NB4 (cell line): ENCODE results near the gene NT5DC4.

Experiments used
- DNase-seq: peaks from one replicate; pipeline ENCODE4 v3.0.0; 2010; ENCODE audit warnings: low read depth
- H3K4me3 ChIP-seq: one replicate; pipeline ENCODE4 v1.5.1; 2011; ENCODE audit warnings: mild to moderate bottlenecking, low read depth, low read length, moderate library complexity
- CTCF ChIP-seq: IDR thresholded peaks from one replicate; pipeline ENCODE4 v1.5.1; 2012; ENCODE audit warnings: low read depth, low read length
- MAX ChIP-seq: IDR thresholded peaks from 2 replicates; pipeline ENCODE4 v1.6.1; 2011; ENCODE audit warnings: low read depth, low read length
- MYC ChIP-seq: IDR thresholded peaks from 2 replicates; pipeline ENCODE4 v1.6.1; 2011; ENCODE audit warnings: low read depth, low read length
- POLR2A ChIP-seq: IDR thresholded peaks from 2 replicates; pipeline ENCODE4 v1.6.1; 2011; ENCODE audit warnings: mild to moderate bottlenecking; ENCODE audit not compliant: insufficient read length; ENCODE audit errors: extremely low read depth

Gene NT5DC4

GRCh38 chr2:112730791-112731190 lies 10.0 kb downstream of the NT5DC4 start:
- no peak overlapping the region for H3K4me3 ChIP-seq
- no peak for TF ChIP-seq CTCF
- TF ChIP-seq POLR2A, result no peak
- TF ChIP-seq MAX, result no peak
- no peak for TF ChIP-seq MYC
- no peak for DNase-seq

GRCh38 chr2:112731479-112731878 lies 10.7 kb downstream of the NT5DC4 start:
- no peak for TF ChIP-seq POLR2A
- H3K4me3 ChIP-seq, result no peak overlapping the region
- no peak for DNase-seq

- no peak overlapping the region for H3K4me3 ChIP-seq
- TF ChIP-seq MAX (no peak), MYC (no peak), CTCF (no peak), POLR2A (no peak)
- DNase-seq, result no peak
Observed at GRCh38 chr2:112733456-112733855, 12.6 kb downstream of the NT5DC4 start.

- TF ChIP-seq POLR2A (no peak), MYC (no peak), MAX (no peak), CTCF (no peak)
Observed at GRCh38 chr2:112733871-112734270, 13.1 kb downstream of the NT5DC4 start.

DNA sequence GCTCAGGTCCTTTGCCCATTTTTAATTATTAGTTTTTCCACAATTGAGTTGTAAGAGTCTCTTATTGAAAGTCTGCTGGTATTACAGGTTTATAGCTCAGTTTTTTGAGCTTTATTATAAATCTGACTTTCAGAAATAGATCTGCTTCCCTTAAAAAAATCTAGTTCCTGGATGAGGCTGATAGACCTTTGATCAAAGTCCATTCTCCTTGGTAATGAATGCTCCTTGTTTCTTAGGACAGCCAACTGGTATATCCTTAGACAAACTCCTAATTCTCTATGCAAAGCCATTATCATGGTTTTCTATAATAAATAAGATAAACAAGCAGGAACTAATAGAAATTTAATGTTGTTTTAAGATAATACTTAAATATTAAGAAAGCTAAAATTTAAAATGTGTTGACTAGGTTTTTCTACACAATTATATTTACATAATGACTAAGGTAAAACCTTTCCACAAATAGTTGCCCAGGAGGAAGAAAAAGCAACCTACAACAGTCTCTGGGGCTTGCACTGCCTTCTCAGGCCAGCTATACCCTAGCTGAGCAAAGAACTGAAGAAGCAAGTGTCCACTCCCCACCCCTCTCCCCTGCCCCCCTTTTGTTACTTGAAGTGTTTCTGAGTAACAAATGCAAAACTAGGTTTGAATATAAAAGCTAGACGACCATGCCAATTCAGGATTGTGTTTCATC lies 16.9 kb downstream of the NT5DC4 start:
- no peak for TF ChIP-seq MAX
- TF ChIP-seq POLR2A, result no peak
- no peak for TF ChIP-seq MYC
- TF ChIP-seq CTCF, result no peak
- H3K4me3 ChIP-seq, result no peak overlapping the region
- DNase-seq, result no peak

More at GRCh38 chr2:112733871-112734270, 13.1 kb downstream of the NT5DC4 start:
- no peak for DNase-seq
- no peak overlapping the region for H3K4me3 ChIP-seq

GRCh38 chr2:112740527-112740926 lies 19.7 kb downstream of the NT5DC4 start:
- no peak for DNase-seq
- TF ChIP-seq POLR2A (no peak), CTCF (no peak), MYC (no peak), MAX (no peak)

More at GRCh38 chr2:112740527-112740926, 19.7 kb downstream of the NT5DC4 start:
- no peak overlapping the region for H3K4me3 ChIP-seq
